Measurements from ENCODE around the gene TEC.
"Not testable (repeated sequence)": the region's sequence is repeated elsewhere in the genome, so short reads cannot be mapped to it uniquely, and the experiment has no call there.

DNA sequence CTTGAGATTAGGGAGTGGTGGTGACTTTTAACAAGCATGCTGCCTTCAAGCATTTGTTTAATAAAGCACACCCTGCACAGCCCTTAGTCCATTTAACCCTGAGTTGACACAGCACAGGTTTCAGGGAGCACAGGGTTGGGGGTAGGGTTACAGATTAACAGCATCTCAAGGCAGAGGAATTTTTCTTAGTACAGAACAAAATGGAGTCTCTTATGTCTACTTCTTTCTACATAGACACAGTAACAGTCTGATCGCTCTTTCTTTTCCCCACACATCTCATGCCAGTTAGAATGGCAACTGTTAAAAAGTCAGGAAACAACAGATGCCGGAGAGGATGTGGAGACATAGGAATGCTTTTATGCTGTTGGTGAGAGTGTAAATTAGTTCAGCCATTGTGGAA is 16.4 kb upstream of the TEC start:
- TF ChIP-seq, protein P1, sequence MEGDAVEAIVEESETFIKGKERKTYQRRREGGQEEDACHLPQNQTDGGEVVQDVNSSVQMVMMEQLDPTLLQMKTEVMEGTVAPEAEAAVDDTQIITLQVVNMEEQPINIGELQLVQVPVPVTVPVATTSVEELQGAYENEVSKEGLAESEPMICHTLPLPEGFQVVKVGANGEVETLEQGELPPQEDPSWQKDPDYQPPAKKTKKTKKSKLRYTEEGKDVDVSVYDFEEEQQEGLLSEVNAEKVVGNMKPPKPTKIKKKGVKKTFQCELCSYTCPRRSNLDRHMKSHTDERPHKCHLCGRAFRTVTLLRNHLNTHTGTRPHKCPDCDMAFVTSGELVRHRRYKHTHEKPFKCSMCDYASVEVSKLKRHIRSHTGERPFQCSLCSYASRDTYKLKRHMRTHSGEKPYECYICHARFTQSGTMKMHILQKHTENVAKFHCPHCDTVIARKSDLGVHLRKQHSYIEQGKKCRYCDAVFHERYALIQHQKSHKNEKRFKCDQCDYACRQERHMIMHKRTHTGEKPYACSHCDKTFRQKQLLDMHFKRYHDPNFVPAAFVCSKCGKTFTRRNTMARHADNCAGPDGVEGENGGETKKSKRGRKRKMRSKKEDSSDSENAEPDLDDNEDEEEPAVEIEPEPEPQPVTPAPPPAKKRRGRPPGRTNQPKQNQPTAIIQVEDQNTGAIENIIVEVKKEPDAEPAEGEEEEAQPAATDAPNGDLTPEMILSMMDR (IDR thresholded peaks at IDR 0.05): not testable (repeated sequence)
- not testable (repeated sequence) for TF ChIP-seq POLR2A, EP300 (IDR thresholded peaks at IDR 0.05)
